ENCODE results near the gene ACRBP.

The ACRBP gene

DNA sequence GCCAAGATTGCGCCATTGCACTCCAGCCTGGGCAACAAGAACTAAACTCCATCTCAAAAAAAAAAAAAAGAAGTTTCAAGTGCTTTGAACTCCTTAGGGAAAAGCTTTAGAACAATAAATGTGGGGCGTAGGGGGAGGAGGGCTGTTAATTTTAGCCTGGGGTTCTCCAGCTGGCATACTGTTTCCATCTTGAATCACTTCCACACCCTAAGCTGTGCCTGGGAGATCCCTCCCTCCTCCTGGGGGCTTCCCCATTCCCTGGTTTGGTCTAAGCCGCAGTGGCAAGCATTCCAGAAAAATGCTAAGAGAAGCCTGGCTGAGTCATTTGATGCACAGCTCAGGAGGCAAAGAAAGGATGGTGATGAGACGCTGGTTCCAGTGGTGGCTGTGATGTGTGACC is 44.2 kb upstream of the ACRBP start:
- no peaks in the 10 kb centered on the region for H3K36me3 ChIP-seq
- no peak overlapping the region for H3K4me3 ChIP-seq (ENCODE audit: low read depth in 1 of 2, low read length in 1 of 2)
- no peak overlapping the region for H3K27ac ChIP-seq
- H3K4me1 ChIP-seq (ENCODE audit: control insufficient read depth in 1 of 2, insufficient read depth in 1 of 2, low read depth in 1 of 2, low read length in 1 of 2) = peaks cover 27 to 32% of the 10 kb centered on the region in 2 experiments
- no peaks in the 10 kb centered on the region for H3K9me3 ChIP-seq
- peaks cover 14% of the 10 kb centered on the region for H3K27me3 ChIP-seq
- TF ChIP-seq, protein P1, sequence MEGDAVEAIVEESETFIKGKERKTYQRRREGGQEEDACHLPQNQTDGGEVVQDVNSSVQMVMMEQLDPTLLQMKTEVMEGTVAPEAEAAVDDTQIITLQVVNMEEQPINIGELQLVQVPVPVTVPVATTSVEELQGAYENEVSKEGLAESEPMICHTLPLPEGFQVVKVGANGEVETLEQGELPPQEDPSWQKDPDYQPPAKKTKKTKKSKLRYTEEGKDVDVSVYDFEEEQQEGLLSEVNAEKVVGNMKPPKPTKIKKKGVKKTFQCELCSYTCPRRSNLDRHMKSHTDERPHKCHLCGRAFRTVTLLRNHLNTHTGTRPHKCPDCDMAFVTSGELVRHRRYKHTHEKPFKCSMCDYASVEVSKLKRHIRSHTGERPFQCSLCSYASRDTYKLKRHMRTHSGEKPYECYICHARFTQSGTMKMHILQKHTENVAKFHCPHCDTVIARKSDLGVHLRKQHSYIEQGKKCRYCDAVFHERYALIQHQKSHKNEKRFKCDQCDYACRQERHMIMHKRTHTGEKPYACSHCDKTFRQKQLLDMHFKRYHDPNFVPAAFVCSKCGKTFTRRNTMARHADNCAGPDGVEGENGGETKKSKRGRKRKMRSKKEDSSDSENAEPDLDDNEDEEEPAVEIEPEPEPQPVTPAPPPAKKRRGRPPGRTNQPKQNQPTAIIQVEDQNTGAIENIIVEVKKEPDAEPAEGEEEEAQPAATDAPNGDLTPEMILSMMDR (IDR thresholded peaks at IDR 0.05) = no peak

DNA sequence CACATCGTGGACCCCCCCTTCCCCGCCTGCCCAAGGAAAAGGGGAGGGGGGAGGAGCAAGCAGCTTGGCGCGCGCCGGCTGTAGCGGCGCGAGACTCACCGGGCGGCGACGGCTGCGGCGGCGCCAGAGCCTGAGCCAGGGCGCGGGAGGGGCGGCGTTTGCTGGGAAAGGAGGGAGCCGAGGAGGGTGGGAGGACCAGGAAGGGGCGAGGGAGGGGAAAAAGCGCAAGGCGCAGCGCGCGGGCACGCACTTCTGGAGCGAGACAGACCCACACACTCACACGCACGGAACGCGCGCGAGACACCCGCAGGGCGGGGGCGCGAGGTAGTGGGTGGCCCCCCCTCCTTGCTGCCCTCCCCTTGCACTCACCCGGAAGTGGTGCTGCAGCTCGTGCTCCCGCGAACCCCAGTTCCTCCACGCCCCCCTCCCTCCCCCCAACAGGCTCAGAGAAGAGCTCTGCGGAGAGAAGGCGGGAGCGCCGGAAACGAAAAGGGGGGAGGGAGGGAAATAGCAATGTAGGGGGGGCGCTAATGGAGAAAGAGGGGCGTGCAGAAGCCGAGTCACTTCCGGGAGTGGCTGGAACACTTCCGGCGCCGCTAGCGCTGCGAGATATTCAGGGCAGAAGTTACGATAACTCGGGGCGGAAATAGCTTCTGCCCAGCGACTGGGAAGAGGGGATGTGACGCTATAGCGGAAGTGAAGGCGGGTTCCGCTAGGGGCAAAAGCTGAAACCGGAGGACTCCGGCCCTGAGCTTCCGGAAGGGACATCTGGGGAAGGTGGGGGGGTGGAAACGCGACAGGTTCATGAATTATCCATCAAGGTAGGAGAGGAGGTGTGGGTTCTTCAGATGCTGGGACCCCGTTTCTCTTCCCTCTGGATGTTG is 42.0 kb upstream of the ACRBP start, which contains the start of gene ZNF384:
Gene ZNF384 (minus strand): TSS at position 377 of the 884 bp plus-strand sequence. CDS start 9,855 bp downstream, outside the sequence.
- H3K36me3 ChIP-seq = no peaks in the 10 kb centered on the region
- H3K27me3 ChIP-seq = no peaks in the 10 kb centered on the region
- H3K27ac ChIP-seq = peak within 1 kb of the TSS; percentile 96
- TF ChIP-seq, protein P1 (IDR thresholded peaks at IDR 0.05) = peak; percentile 74
- peaks cover 33 to 37% of the 10 kb centered on the region in 2 experiments for H3K4me1 ChIP-seq (ENCODE audit: control insufficient read depth in 1 of 2, insufficient read depth in 1 of 2, low read depth in 1 of 2, low read length in 1 of 2)
- H3K9me3 ChIP-seq = no peaks in the 10 kb centered on the region
- H3K4me3 ChIP-seq (ENCODE audit: low read depth in 1 of 2, low read length in 1 of 2) = peak within 1 kb of the TSS; percentile 71 to 81

DNA sequence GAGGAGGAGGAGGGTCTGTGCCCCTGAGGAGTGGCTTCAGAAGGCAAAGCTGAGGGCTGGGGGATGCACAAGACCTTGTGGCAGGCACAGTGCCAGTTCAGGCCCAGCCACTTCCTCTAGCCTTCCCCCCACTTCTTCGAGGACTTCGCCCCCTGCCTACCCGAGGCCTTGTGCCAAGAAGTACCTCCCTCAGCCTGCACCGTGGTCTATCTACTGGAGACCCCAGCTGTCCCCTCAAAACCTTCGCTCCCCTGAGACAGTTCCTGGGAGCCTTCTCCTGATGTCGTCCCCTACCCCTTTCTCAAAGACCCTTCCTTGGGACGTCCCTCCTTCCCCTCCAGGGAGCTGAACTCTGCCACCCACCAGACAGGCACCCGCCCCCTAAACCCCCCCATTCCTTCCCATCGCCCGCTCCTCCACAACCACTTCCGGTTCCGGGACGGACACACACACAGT is 41.3 kb upstream of the ACRBP start:
- peak overlapping the region; percentile 71 to 81 for H3K4me3 ChIP-seq (ENCODE audit: low read depth in 1 of 2, low read length in 1 of 2)
- peaks cover 33 to 37% of the 10 kb centered on the region in 2 experiments for H3K4me1 ChIP-seq (ENCODE audit: control insufficient read depth in 1 of 2, insufficient read depth in 1 of 2, low read depth in 1 of 2, low read length in 1 of 2)
- no peaks in the 10 kb centered on the region for H3K36me3 ChIP-seq
- no peaks in the 10 kb centered on the region for H3K27me3 ChIP-seq
- no peaks in the 10 kb centered on the region for H3K9me3 ChIP-seq
- TF ChIP-seq, protein P1 (IDR thresholded peaks at IDR 0.05) = no peak
- peak overlapping the region; percentile 96 for H3K27ac ChIP-seq

DNA sequence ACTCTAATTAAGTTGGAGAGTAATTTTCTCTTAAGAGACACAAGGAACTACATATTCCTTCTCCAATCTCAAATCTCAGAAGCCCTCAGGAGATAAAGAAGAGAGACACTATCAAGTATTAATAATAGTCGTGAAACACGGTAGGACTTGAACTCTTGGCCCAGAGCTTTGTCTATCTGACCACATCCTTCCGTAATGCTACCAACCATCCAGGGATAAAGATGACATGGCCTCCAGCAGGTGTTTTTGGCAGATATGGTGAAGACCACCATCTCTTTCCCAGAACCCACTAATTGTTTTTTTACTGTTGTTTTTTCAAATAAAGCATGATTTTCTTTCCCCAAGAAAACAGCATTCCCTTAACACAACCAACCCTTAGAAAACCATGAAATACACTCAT is 38.6 kb upstream of the ACRBP start:
- peak overlapping the region; percentile 96 for H3K27ac ChIP-seq
- H3K4me1 ChIP-seq (ENCODE audit: control insufficient read depth in 1 of 2, insufficient read depth in 1 of 2, low read depth in 1 of 2, low read length in 1 of 2) = peaks cover 39 to 41% of the 10 kb centered on the region in 2 experiments
- TF ChIP-seq, protein P1 (IDR thresholded peaks at IDR 0.05) = no peak
- no peaks in the 10 kb centered on the region for H3K27me3 ChIP-seq
- peaks cover 4% of the 10 kb centered on the region for H3K36me3 ChIP-seq
- H3K4me3 ChIP-seq (ENCODE audit: low read depth in 1 of 2, low read length in 1 of 2) = no peak overlapping the region
- no peaks in the 10 kb centered on the region for H3K9me3 ChIP-seq

DNA sequence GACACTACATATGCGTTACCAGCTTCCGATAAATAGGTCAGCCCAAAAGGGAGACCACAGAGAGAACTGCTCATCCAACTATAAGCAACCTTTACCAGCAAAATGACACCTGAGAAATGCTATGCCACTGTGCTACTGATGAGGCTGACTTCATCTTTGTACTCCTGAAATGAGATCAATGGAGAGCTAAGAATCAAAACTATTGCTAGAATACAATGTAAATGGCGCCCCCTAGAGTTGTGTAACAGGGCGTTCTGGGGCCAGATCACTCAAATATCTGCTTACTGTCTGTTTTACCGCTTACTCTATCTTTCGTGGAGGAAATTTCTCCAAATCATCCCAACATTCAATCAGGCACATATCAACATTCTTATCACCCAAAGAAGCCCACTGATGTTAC is 37.4 kb upstream of the ACRBP start:
- H3K27ac ChIP-seq = no peak overlapping the region
- TF ChIP-seq, protein P1 (IDR thresholded peaks at IDR 0.05) = peak; percentile 46
- H3K4me1 ChIP-seq (ENCODE audit: control insufficient read depth in 1 of 2, insufficient read depth in 1 of 2, low read depth in 1 of 2, low read length in 1 of 2) = peaks cover 37 to 42% of the 10 kb centered on the region in 2 experiments
- no peak overlapping the region for H3K4me3 ChIP-seq (ENCODE audit: low read depth in 1 of 2, low read length in 1 of 2)
- peaks cover 11% of the 10 kb centered on the region for H3K36me3 ChIP-seq
- no peaks in the 10 kb centered on the region for H3K9me3 ChIP-seq
- no peaks in the 10 kb centered on the region for H3K27me3 ChIP-seq
